HEK293T (cell line): ENCODE results near the gene SAFB.

Source experiments
- CTCF ChIA-PET: fragments of 350-600 bp; formaldehyde crosslinking; extraction: SDS; loops from one replicate; lab custom pipeline; 2021; ENCODE audit warnings: antibody characterized with exemption, inconsistent platforms; lab: Yijun Ruan, JAX
- POLR2A ChIA-PET: fragments of 350-600 bp; formaldehyde crosslinking; extraction: SDS; loops from one replicate; lab custom pipeline; 2020; ENCODE audit warnings: antibody characterized with exemption, inconsistent platforms; lab: Yijun Ruan, JAX
- DNase-seq: peaks from one replicate; pipeline ENCODE4 v3.0.0; 2012; ENCODE audit warnings: mixed read lengths; ENCODE audit errors: extremely low spot score
- ARNT ChIP-seq: fragments of 450-650 bp; IDR thresholded peaks from 2 replicates; pipeline ENCODE4 v1.6.1; 2017; ENCODE audit warnings: mild to moderate bottlenecking
- BHLHE40 ChIP-seq: fragments of 450-650 bp; IDR thresholded peaks from 2 replicates; pipeline ENCODE4 v1.6.1; 2016; ENCODE audit warnings: mild to moderate bottlenecking, moderate library complexity, borderline replicate concordance
- CTBP1 ChIP-seq: fragments of 450-650 bp; IDR thresholded peaks from 2 replicates; pipeline ENCODE4 v1.6.1; 2016; ENCODE audit warnings: borderline replicate concordance
- ELF4 ChIP-seq: fragments of 450-650 bp; IDR thresholded peaks from 2 replicates; pipeline ENCODE4 v1.6.1; 2017; ENCODE audit warnings: antibody characterized with exemption
- FOXA1 ChIP-seq: fragments of 450-650 bp; IDR thresholded peaks from 2 replicates; pipeline ENCODE4 v1.6.1; 2016; ENCODE audit warnings: mild to moderate bottlenecking
- FOXK2 ChIP-seq: fragments of 450-650 bp; IDR thresholded peaks from 2 replicates; pipeline ENCODE4 v1.6.1; 2016; ENCODE audit warnings: mild to moderate bottlenecking
- FOXM1 ChIP-seq: fragments of 450-650 bp; IDR thresholded peaks from 2 replicates; pipeline ENCODE4 v1.6.1; 2017; ENCODE audit warnings: mild to moderate bottlenecking, borderline replicate concordance
- HDGF ChIP-seq: fragments of 450-650 bp; IDR thresholded peaks from 2 replicates; pipeline ENCODE4 v1.6.1; 2017; ENCODE audit warnings: antibody characterized with exemption, borderline replicate concordance
- L3MBTL2 ChIP-seq: fragments of 450-650 bp; conservative IDR thresholded peaks from 2 replicates; pipeline ENCODE4 v1.6.1; 2016; ENCODE audit warnings: mild to moderate bottlenecking
- LEF1 ChIP-seq: fragments of 450-650 bp; IDR thresholded peaks from 2 replicates; pipeline ENCODE4 v1.6.1; 2017; ENCODE audit warnings: mild to moderate bottlenecking, borderline replicate concordance
- NFRKB ChIP-seq: fragments of 450-650 bp; IDR thresholded peaks from 2 replicates; pipeline ENCODE4 v1.6.1; 2016; ENCODE audit warnings: mild to moderate bottlenecking, moderate library complexity
- SP1 ChIP-seq: fragments of 450-650 bp; IDR thresholded peaks from 2 replicates; pipeline ENCODE4 v1.6.1; 2017
- SUZ12 ChIP-seq: fragments of 450-650 bp; IDR thresholded peaks from 2 replicates; pipeline ENCODE4 v1.6.1; 2016; ENCODE audit warnings: mild to moderate bottlenecking
- TARDBP ChIP-seq: fragments of 450-650 bp; IDR thresholded peaks from 2 replicates; pipeline ENCODE4 v1.6.1; 2016
- ZNF384 ChIP-seq: fragments of 450-650 bp; IDR thresholded peaks from 2 replicates; pipeline ENCODE4 v1.6.1; 2016
- TF ChIP-seq, protein P1 (sequence below): fragments of 450-650 bp; IDR thresholded peaks from 2 replicates; pipeline ENCODE4 v1.6.1; 2016

SAFB gene

DNA sequence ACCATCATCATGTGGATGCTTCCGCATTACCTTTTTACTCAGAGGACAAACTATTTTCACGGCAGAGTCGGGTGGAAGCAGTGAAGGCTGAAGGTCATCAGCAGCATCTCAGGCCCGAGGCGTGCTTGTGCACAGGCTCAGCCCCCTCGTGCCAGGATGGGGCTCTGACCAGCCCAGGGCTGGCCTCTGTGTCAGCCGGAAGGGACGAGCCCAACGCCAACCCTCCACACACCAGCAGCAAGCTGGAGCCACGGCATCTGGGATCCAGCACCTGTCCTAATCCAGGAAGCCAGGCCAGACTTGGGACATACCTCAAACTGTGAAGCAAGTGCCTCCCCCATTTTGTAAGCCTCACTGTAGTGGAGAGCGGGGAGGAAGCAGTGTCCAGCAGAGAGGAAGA, 46.3 kb downstream of the SAFB start:
- ChIA-PET CTCF (no interaction called here), POLR2A (interaction anchor here (1.4 kb wide), 1 partner anchor 48 kb away, joined by 3 read pairs; no protein-coding TSS in a partner anchor)
- TF ChIP-seq, protein P1, sequence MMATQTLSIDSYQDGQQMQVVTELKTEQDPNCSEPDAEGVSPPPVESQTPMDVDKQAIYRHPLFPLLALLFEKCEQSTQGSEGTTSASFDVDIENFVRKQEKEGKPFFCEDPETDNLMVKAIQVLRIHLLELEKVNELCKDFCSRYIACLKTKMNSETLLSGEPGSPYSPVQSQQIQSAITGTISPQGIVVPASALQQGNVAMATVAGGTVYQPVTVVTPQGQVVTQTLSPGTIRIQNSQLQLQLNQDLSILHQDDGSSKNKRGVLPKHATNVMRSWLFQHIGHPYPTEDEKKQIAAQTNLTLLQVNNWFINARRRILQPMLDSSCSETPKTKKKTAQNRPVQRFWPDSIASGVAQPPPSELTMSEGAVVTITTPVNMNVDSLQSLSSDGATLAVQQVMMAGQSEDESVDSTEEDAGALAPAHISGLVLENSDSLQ, result no peak
- TF ChIP-seq L3MBTL2 (no peak), NFRKB (no peak), BHLHE40 (no peak), HDGF (no peak)
- no peak for DNase-seq

- DNase-seq, result no peak
- CTCF ChIA-PET, result interaction anchor here (1.1 kb wide), 1 partner anchor 18 kb away, joined by 4 read pairs; the partner anchor contains the start of gene RPL36
- TF ChIP-seq FOXA1, result no peak
- TF ChIP-seq ELF4, result no peak
- TF ChIP-seq, protein P1, result no peak
- TF ChIP-seq FOXM1, result no peak
- no peak for TF ChIP-seq CTBP1
- no peak for TF ChIP-seq L3MBTL2
- no peak for TF ChIP-seq ZNF384
- TF ChIP-seq NFRKB, result no peak
- POLR2A ChIA-PET, result no interaction called here
Measured at GRCh38 chr19:5671600-5671999, 48.7 kb downstream of the SAFB start.

DNA sequence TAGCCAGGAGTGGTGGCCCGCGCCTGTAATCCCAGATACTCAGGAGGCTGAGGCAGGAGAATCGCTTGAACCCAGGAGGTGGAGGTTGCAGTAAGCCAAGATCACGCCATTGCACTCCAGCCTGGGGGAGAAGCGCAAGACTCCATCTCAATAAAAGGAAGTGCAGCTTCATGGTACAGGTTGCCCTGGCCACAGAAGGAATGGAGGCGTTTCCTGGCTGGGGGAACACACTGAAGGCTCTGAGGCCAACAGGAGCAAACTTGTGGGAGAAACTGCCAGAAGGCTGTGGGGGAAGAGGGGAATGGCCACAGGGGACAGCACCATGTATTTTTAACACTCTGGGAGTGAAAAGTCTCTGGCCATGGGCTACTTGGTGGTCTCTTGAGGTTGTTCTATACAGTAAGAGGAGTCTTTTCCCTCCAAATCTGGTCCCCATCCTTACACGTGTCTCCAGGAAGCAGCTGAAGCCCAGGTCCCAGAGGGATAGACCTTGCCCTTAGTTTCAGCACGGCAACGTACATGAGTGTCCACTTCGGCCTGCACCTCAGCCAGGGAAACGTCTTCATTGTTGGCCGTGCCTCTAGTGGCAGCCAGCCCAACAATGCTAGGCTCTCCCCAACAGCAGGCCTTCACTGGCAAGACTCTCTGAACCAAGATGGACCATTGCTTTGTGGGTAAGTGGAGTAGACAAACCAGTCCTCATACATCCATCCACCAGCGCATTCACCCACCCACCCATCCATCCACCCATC, 50.0 kb downstream of the SAFB start:
- ChIA-PET CTCF (no interaction called here), POLR2A (no interaction called here)
- DNase-seq, result no peak
- TF ChIP-seq SP1, result no peak
- TF ChIP-seq ZNF384, result no peak
- TF ChIP-seq, protein P1, result no peak
- no peak for TF ChIP-seq SUZ12
- TF ChIP-seq LEF1, result no peak
- no peak for TF ChIP-seq CTBP1
- no peak for TF ChIP-seq ELF4
- no peak for TF ChIP-seq HDGF
- TF ChIP-seq TARDBP, result no peak
- TF ChIP-seq BHLHE40, result no peak
- no peak for TF ChIP-seq L3MBTL2

GRCh38 chr19:5673752-5674151, 50.9 kb downstream of the SAFB start:
- POLR2A ChIA-PET, result no interaction called here
- CTCF ChIA-PET, result no interaction called here
- no peak for DNase-seq
- no peak for TF ChIP-seq ELF4
- no peak for TF ChIP-seq CTBP1
- TF ChIP-seq, protein P1, result no peak
- no peak for TF ChIP-seq FOXK2
- no peak for TF ChIP-seq TARDBP
- no peak for TF ChIP-seq NFRKB
- no peak for TF ChIP-seq SP1
- no peak for TF ChIP-seq FOXM1
- TF ChIP-seq FOXA1, result no peak
- no peak for TF ChIP-seq BHLHE40
- TF ChIP-seq SUZ12, result no peak
- TF ChIP-seq ARNT, result no peak
- no peak for TF ChIP-seq LEF1
- no peak for TF ChIP-seq ZNF384
- TF ChIP-seq L3MBTL2, result no peak
- no peak for TF ChIP-seq HDGF

DNA sequence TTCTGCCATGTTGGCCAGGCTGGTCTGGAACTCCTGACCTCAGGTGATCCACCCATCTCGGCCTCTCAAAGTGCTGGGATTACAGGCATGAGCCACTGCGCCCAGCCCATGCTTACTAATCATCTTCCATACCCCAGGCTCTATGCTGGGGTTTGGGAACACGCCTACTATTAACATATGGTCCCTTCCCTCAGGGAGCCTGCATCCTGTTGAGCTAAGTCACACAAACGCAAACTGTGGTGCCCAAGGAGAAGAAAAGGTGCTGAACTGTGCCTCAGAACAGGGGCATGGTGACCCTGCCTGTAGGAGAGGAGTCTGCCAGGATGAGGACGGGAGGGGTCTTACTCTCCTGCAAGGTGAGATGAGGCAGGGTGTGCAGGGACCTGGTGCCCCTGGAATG, 51.8 kb downstream of the SAFB start:
- ChIA-PET CTCF (no interaction called here), POLR2A (interaction anchor here (2.7 kb wide), 1 partner anchor 12 kb away, joined by 8 read pairs; no protein-coding TSS in a partner anchor)
- TF ChIP-seq FOXA1, result no peak
- no peak for TF ChIP-seq FOXM1
- TF ChIP-seq, protein P1, result no peak
- no peak for TF ChIP-seq SUZ12
- no peak for TF ChIP-seq HDGF
- TF ChIP-seq ELF4, result no peak
- DNase-seq, result no peak
